ENCODE measurements around the gene ATP9B. TPM values are rescaled to one million over a fixed set of nuclear protein-coding genes. Genes with fewer than 3 reads are reported as not detected.
A peak's percentile ranks its signal among the peaks of the same experiment; 100 is the strongest.

ATP9B gene
- total RNA-seq, 1 donor from 2014 or later: 43.9 TPM

DNA sequence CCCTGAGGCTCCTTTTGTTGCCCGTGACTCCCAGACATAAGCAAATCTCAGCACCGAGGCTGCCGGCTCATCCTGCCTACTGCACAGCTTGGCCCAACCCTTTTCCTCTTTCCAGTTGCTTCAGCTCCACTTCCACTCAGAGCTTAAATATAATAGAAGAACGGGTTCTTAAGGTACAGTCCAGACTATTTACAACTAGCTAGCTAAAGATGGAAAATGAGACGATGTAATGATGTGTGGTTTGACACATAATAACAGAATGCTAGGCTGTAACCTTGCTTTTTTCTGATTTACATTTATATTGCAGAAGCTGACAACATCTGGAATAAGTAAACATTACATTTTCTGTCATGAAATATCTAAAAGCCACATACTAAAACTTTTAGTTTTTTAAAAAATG, 26.9 kb upstream of the ATP9B start:
- no peak overlapping the region for H3K27ac ChIP-seq
- TF ChIP-seq, protein P1, sequence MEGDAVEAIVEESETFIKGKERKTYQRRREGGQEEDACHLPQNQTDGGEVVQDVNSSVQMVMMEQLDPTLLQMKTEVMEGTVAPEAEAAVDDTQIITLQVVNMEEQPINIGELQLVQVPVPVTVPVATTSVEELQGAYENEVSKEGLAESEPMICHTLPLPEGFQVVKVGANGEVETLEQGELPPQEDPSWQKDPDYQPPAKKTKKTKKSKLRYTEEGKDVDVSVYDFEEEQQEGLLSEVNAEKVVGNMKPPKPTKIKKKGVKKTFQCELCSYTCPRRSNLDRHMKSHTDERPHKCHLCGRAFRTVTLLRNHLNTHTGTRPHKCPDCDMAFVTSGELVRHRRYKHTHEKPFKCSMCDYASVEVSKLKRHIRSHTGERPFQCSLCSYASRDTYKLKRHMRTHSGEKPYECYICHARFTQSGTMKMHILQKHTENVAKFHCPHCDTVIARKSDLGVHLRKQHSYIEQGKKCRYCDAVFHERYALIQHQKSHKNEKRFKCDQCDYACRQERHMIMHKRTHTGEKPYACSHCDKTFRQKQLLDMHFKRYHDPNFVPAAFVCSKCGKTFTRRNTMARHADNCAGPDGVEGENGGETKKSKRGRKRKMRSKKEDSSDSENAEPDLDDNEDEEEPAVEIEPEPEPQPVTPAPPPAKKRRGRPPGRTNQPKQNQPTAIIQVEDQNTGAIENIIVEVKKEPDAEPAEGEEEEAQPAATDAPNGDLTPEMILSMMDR (IDR thresholded peaks at IDR 0.05): no peak
- no peak for DNase-seq
- H3K27me3 ChIP-seq: no peaks in the 10 kb centered on the region
- intact Hi-C loops (cut with DNase I): no loop called here
- H3K4me1 ChIP-seq: no peaks in the 10 kb centered on the region
- H3K9me3 ChIP-seq: no peaks in the 10 kb centered on the region
- no peak overlapping the region for H3K4me3 ChIP-seq
- no peak for ATAC-seq
- no peaks in the 10 kb centered on the region for H3K36me3 ChIP-seq

DNA sequence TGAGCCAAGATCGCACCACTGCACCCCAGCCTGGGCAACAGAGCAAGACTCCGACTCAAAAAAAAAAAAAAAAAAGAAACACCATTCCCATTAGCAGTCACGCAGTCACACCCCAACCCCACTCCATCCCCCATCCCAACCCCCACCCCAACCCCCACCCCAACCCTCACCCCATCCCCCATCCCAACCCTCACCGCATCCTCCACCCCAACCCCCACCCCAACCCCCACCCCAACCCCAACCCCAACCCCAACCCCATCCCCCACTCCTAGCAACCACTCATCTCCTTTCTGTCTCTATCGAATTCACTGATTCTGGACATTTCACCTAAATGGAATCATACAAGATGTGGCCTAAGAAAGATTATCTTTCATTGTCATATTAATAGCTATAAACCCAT, 25.9 kb upstream of the ATP9B start:
- ATAC-seq (no peak), DNase-seq (no peak)
- no peaks in the 10 kb centered on the region for H3K4me1 ChIP-seq
- TF ChIP-seq, protein P1 (IDR thresholded peaks at IDR 0.05): no peak
- no peaks in the 10 kb centered on the region for H3K9me3 ChIP-seq
- H3K4me3 ChIP-seq: no peak overlapping the region
- intact Hi-C loops (cut with DNase I): no loop called here
- H3K27ac ChIP-seq: no peak overlapping the region
- no peaks in the 10 kb centered on the region for H3K36me3 ChIP-seq
- H3K27me3 ChIP-seq: no peaks in the 10 kb centered on the region

DNA sequence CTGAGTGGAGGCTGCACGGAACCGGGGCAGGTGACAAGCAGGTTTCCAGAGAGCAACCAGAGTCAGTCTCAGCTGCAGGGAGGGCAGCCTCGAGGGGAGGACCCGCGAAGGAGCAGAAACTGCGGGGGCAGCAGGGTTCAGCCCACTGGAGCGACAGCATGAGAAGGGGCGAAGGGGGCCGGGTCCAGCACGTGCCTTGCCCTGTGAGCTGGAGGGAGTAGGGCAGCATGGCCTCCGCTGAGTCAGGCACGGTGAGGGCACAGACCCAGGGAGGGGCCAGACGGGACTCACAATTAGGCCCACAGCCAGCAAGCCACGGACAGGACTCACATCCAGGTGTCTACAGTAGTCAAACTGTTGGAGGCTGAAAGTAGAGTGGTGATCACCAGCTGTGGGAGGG, 22.7 kb upstream of the ATP9B start:
- no peaks in the 10 kb centered on the region for H3K4me1 ChIP-seq
- DNase-seq (no peak), ATAC-seq (peak; percentile 44)
- intact Hi-C loops (cut with DNase I): no loop called here
- no peaks in the 10 kb centered on the region for H3K27me3 ChIP-seq
- H3K36me3 ChIP-seq: no peaks in the 10 kb centered on the region
- no peak overlapping the region for H3K27ac ChIP-seq
- no peak overlapping the region for H3K4me3 ChIP-seq
- TF ChIP-seq, protein P1 (IDR thresholded peaks at IDR 0.05): no peak
- no peaks in the 10 kb centered on the region for H3K9me3 ChIP-seq

DNA sequence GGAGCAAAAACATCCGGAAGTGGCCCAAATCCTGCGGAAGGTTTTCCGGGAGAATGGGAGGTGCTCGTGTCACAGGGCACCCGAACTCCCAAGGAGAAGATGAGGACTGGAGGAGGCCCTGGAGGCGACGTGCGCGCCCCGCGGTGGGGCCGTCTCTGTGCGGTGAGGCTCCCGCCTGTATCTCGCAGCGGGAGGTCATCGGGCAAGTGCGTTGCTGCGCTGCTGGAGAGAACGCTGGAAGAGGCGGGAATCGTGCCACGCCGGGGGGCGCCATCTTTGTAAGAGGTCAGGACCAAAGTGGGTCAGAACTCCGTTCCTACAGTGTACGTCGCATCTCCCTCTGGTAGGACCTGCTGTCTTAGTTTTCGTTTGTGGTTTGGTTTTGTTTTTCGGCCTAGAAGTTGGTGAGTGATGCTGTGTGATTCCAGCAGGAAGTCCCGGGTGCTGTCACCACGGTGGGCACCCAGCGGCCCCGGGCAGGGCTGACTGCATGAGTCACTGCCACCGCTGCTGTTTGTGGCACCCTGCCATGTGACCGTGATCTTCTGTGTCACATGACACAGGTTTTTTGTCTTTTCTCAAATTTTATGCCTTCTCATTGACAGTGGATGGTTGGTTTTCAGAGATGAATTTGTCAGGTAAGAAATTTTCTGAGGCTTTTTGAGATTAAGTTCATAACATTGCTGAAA, 21.5 kb upstream of the ATP9B start:
- no peak for DNase-seq
- no peaks in the 10 kb centered on the region for H3K9me3 ChIP-seq
- no peaks in the 10 kb centered on the region for H3K27me3 ChIP-seq
- H3K4me3 ChIP-seq: no peak overlapping the region
- H3K36me3 ChIP-seq: no peaks in the 10 kb centered on the region
- no peaks in the 10 kb centered on the region for H3K4me1 ChIP-seq
- ATAC-seq: no peak
- TF ChIP-seq, protein P1 (IDR thresholded peaks at IDR 0.05): no peak
- intact Hi-C loops (cut with DNase I): no loop called here
- no peak overlapping the region for H3K27ac ChIP-seq

DNA sequence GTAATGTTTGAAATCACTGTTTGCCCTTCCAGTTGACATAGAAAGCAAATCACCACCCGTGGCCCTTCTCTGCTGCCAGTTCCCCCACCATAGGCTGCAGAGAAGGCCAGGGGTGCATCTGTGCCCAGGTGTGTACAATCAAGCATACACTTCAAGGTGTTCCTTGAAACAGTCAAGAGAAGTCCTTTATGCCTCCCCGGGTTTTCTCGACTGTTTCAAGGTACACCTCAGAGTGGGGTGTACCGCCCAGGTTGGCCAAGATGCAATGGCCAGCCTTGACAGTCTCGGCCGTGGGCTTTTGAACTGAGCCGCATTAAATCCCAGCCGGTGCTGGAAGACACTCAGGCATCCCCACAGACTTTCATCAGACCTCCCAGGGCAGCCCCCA, 21.0 kb upstream of the ATP9B start:
- intact Hi-C loops (cut with DNase I): no loop called here
- TF ChIP-seq, protein P1 (IDR thresholded peaks at IDR 0.05): no peak
- ATAC-seq (no peak), DNase-seq (no peak)
- no peaks in the 10 kb centered on the region for H3K4me1 ChIP-seq
- no peaks in the 10 kb centered on the region for H3K9me3 ChIP-seq
- H3K36me3 ChIP-seq: no peaks in the 10 kb centered on the region
- H3K27ac ChIP-seq: no peak overlapping the region
- no peak overlapping the region for H3K4me3 ChIP-seq
- no peaks in the 10 kb centered on the region for H3K27me3 ChIP-seq

DNA sequence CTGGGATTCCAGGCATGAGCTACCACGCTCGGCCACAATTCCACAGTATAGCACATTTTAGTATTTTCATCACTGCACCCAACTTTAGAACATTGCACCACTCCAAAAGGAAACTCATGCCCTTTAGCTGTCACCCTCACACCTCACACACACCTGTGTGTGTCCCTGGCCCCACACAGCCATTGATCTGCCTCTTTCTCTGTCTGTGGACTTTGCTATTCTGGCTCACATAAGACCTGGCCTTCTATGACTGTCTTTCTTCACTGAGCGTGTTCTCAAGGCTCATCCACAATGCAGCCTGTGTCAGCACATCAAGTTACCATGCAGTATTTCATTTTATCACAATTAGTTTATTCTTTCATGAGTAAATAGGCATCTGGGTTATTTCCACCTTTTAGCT, 19.7 kb upstream of the ATP9B start:
- TF ChIP-seq, protein P1 (IDR thresholded peaks at IDR 0.05): no peak
- intact Hi-C loops (cut with DNase I): no loop called here

More for the DNA sequence above, 19.7 kb upstream of the ATP9B start:
- H3K27me3 ChIP-seq: no peaks in the 10 kb centered on the region
- H3K9me3 ChIP-seq: no peaks in the 10 kb centered on the region
- no peak overlapping the region for H3K27ac ChIP-seq
- no peak overlapping the region for H3K4me3 ChIP-seq
- ATAC-seq (no peak), DNase-seq (no peak)
- no peaks in the 10 kb centered on the region for H3K36me3 ChIP-seq
- H3K4me1 ChIP-seq: no peaks in the 10 kb centered on the region

Measured in upper lobe of right lung (tissue), 1 donor.